NOMO-1 treated with DMSO at 0.1 percent for 48 hours (cell line): ENCODE measurements around the gene C5orf63.
"Not testable (repeated sequence)": the region's sequence is repeated elsewhere in the genome, so short reads cannot be mapped to it uniquely, and the experiment has no call there.

ENCODE experiments used
- DNase-seq: peaks from one replicate; lab custom pipeline; 2025; ENCODE audit not compliant: unreplicated experiment; lab: John Stamatoyannopoulos, UW

The C5orf63 gene

DNA sequence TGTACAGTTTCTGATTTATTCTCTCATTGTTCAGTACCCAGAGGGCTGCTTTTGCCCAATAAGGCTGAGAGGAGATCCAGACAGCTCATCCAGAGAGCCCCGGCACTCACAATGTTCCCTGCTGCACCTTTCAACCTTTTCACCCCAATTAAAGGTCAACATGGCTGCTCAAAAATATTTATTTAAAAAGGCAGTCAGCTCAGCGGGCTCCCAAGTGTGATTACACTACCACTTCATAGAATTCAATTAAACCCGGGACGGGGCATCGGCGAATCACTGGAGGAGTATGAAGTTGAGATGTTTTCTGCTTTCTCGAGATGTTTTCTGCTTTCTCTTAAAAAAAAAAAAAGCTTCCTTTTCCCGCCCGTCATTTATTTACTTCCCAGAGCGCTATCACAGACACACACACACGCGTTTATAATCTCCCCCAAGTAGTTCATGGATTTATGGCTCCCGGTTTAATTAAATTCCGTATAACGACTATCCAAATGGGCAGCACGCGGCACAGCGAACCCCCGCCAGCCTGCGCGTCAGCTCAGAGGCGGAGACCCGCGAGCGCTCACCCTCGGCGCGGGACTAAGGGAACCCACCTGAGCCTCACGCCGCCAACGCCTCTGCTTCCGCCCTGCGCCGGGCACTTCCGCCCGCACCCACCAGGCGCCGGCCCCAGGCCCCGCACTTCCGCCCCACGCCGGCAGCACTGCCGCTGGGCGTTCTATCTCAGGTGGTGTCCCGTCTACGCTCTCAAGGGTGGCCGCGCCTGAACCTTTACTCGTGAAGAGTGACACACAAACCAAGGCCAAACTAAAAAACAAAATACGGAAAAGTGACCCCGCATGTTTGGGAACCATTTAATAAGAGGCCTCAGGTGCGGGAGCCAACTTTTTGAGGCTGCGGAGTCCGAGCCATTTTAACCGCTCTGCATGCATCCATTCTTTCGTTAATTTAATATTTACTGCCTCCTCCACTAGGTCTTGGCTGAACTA lies at the start of gene C5orf63:
Gene C5orf63 (minus strand): TSS at position 642 of the 986 bp plus-strand sequence. CDS start 14,507 bp downstream, outside the sequence.
- peak; percentile 67 for DNase-seq

- DNase-seq = no peak
Measured at GRCh38 chr5:127112347-127112864, 39.1 kb upstream of the C5orf63 start.

GRCh38 chr5:127111112-127111511 lies 37.8 kb upstream of the C5orf63 start:
- peak; percentile 40 for DNase-seq

GRCh38 chr5:127108624-127109260 lies 35.4 kb upstream of the C5orf63 start:
- DNase-seq = not testable (repeated sequence)

DNA sequence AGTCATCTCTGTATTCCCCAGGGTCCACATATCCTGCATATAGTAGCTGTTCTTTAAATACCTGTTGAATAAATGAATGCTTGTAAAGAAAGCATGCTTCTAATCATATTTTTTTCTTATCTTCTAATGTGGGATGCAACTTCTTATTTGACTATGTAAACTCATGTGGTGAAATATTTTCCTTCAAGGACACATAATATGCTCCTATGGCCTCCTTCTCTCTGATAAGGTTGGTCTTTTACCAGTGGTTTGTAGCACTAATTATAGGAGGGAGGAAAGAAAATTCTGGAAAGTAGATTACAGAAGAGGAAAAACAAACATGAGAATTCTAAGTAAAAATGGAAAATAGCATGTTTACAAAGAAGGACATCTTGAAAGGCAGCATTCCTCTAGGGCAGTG lies 28.6 kb upstream of the C5orf63 start:
- no peak for DNase-seq

GRCh38 chr5:127101533-127101932 lies 28.2 kb upstream of the C5orf63 start:
- DNase-seq = no peak

DNA sequence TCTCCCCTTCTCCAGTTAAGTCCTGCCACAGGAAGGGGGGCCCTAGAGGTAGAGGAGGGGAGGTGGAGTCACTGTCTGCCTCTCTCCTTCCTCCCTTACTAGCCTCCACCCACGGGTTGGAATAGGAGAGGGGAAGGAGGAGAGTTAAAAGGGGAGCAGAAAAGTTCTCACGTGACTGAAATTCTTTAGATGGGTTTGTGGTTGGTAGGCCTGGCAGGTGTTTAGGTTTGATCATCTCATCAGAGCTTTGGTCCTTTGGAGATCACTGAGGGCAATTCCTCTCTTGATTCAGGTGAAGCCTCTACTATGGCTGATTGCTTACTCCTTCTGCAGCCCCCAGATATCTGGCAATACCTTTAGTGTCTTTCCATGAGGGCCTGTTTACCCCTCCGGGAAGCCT lies 24.9 kb upstream of the C5orf63 start:
- no peak for DNase-seq

GRCh38 chr5:127097278-127097677 lies 24.0 kb upstream of the C5orf63 start:
- no peak for DNase-seq

GRCh38 chr5:127096328-127096993 lies 23.2 kb upstream of the C5orf63 start:
- no peak for DNase-seq

DNA sequence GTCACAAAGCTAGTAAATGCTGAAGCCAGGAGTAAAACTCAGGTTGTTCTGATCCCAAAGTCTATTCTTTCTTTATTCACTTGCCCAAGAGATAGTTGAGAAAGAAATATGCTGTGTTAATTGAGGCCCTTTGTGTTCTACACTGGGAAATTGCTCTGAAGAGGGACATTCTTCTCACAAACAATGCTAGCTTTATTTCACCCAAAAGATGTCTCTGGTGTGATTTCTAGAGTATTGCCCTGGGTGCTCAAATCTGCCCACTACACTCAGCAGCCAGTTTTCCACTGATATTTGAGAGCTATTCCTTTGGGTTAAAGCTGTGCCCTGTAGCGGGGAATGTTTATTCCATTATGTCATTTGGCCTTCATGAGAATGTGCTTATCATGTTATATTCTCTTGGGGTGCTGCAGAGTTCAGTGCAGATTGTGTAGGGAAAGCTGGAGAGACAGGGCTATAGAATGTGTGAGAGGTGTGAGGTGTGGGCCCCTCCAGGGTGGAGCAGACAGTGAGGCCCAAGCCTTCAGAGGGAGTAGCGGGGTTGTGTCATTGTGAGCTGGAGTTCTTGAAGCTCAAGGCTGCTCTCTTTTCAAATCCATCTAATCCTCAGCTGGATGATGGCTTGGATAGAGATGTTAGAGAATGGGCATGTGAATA lies 21.0 kb upstream of the C5orf63 start:
- no peak for DNase-seq

DNA sequence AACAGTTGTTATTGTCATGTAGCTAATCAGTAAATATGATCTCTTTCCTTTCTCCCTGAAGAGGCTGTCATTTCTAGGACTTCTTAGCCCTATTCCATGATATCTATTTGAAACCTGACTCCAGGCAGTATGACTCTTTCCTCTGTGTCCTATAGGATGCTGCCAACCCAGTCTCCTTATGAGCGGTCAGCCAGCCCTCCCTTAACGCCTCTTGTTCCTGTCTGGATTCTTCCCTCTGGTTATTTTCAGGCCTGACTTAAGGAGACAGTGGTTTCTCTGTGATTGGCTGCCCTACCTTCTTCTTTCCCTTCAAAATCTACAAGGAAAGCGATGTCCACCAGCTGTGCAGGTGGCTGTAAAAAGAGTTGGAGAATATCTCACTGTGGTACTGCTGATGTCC lies 19.4 kb upstream of the C5orf63 start:
- DNase-seq = no peak

DNA sequence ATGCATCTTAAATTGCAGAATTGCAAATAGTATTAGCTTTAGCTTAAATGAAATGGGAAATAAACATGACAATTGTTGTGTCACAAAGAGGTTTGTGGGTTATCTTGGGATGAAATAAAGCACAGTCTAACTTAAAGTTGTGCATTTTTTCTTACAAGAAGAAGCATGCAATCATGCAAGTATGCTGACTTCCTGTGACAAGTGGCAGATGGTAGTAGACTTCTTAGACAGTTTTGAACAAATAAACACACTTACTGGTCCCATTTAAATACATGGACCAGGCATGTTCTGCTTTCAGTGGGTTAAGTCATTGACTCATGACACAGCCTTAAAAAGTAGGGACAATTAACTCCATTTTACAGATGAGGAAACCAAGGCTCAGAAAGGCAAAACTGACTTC lies 15.9 kb upstream of the C5orf63 start:
- DNase-seq = no peak

DNA sequence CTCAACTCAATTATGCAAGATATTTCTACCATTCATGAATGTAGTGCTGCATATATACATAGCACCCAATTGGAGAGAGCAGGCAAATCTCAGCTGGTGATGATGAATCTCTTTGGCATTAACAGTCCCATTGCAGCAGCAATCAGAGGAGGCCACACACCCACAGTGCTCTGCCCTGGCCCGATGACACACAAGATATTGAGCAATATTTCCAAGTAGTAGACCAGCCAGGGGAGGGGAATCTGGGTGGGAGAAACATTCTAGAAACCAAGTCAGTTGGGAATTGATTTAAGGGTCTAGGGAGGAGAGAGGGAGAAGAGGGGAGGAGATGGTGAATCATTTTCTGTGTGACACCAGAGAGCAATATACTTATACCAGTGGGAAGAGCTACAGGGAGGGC lies 14.9 kb upstream of the C5orf63 start:
- DNase-seq = peak; percentile 5

- no peak for DNase-seq
Measured at GRCh38 chr5:127086589-127086988, 13.3 kb upstream of the C5orf63 start.

DNA sequence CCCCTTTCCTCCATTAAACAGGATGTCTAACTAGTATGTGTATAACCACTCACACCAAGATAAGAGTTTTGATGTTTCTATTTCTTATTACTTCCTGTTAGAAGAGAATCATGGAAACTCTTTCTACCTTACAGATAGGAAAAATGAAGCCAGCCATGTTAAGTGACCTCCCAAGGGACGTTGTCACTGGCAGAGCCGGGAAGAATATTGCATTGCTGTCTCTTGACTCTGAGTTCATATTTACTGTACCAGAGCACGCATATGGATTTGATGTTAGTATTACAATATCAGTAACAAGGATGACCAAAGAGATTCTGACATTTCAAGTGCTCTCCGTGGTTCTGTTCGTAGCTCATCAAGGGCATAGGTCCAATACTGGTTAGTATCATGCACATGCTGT lies 12.5 kb upstream of the C5orf63 start:
- DNase-seq = no peak

DNA sequence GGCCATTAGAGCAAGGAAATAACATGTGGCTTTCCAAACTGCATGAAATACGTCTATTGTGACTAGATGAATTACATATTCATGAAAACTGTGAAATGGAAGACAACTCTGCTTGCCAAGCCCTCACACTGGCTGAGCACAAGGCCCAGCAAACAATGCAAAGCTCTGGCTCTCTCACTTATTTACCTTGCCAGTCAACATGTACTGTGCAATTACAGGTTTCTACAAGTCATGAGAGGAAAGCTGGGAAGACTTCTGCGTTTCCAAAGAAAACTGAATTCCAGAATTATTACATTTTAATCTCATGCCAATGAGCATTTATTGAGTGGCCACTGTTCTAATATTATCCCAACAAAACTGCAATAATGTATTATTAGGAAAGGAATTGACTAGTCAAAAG lies 12.1 kb upstream of the C5orf63 start:
- no peak for DNase-seq

GRCh38 chr5:127084656-127085055 lies 11.4 kb upstream of the C5orf63 start:
- no peak for DNase-seq

DNA sequence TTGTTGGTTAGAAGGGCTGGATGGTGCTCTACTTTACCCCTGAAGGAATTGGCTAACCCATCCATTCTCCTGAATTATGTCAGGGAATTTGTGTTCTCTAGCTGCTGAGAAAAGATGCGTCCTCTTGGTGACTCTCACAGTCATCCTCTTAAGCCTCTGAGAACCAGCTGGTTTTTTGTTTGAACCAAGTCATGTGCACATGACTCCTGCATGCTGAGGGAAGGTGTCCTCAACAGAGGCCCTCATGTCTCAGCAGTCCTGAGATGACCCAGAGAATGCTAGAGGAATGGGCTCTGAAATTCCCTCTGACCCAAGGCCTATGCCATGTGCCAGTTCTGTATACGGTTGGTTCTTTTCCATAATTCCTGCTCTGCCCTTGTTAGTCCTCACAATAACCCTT lies 10.4 kb upstream of the C5orf63 start:
- no peak for DNase-seq

DNA sequence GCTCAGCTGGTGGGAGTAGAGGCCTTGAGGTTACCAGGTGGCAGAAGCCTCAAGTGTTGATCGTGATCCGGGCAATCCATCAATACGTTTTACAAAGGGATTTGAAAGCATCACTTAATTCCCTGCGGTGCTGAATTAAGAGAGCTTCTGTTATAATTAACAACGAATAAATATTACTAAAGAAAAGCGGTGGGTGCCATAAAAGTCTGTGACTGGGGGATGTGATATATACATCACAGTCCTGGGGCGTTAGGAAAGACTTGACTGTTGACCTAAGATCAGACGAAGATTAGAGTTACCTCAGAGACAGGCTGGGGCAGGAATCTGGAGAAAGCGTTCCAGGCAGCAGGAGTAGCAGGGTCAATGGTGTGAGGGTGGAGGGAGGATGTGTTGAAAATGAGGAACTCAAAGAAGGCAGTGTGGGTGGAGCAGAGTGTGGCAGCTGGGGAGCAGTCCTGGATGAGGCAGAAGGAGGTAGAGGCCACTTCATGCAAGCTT lies 6.7 kb upstream of the C5orf63 start:
- DNase-seq = peak; percentile 73

DNA sequence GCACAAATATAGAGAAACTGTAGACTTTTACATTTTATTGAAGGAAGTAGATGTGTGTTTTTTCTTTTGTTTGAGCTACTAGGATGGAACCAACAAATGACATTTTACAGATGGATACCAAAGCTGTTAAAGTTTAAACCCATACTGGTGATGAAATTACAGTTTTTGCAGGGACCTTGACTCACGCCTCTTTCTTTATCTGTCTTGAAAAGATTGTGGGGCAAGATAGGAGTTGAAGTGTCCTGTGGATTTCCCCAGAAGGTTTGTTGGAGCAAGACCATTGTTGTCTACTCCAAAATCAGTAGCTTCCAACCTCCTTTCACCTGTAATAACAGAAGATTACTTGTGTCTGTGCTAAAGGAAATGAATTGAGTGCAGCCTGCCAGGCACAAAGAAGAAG lies 4.1 kb upstream of the C5orf63 start:
- DNase-seq = no peak
